ENCODE data around the gene KIF3A. TPM values are rescaled to one million over a fixed set of nuclear protein-coding genes. Genes with fewer than 3 reads are reported as not detected.

The KIF3A gene
- total and polyA plus RNA-seq, 4 donors = 3.1 to 16.5 (median 9.2) TPM

DNA sequence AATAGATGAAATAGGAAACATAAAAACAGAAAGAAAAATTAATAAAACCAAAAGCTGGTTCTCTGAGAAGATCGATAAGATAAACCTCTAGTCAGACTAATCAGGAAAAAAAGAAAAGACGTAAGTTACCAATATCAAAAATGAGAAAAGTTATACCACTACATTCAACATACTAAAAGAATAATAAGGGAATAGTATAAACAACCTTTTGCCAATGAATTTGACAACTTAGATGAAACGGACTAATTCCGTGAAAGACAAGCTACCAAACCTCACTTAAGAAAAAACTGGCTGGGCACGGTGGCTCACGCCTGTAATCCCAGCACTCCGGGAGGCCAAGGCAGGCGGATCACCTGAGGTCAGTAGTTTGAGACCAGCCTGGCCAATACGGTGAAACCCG lies 7.5 kb downstream of the KIF3A start:
- TF ChIP-seq, protein P1, sequence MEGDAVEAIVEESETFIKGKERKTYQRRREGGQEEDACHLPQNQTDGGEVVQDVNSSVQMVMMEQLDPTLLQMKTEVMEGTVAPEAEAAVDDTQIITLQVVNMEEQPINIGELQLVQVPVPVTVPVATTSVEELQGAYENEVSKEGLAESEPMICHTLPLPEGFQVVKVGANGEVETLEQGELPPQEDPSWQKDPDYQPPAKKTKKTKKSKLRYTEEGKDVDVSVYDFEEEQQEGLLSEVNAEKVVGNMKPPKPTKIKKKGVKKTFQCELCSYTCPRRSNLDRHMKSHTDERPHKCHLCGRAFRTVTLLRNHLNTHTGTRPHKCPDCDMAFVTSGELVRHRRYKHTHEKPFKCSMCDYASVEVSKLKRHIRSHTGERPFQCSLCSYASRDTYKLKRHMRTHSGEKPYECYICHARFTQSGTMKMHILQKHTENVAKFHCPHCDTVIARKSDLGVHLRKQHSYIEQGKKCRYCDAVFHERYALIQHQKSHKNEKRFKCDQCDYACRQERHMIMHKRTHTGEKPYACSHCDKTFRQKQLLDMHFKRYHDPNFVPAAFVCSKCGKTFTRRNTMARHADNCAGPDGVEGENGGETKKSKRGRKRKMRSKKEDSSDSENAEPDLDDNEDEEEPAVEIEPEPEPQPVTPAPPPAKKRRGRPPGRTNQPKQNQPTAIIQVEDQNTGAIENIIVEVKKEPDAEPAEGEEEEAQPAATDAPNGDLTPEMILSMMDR (IDR thresholded peaks at IDR 0.05; ENCODE audit: control extremely low read depth, extremely low read depth) = no peak
- H3K9me3 ChIP-seq (ENCODE audit: control insufficient read depth in 4 of 4, insufficient read depth in 3 of 4, low read length in 3 of 4) = no peaks in the 10 kb centered on the region
- no peak overlapping the region for H3K27ac ChIP-seq (ENCODE audit: low read depth in 1 of 2, low read length in 1 of 2)
- DNase-seq (no peak), ATAC-seq (ENCODE audit: insufficient read depth, low FRiP score) (no peak)
- WGBS, 2 donors = 96 to 97% methylated on average over 10 of the region's 10 CpGs
- no peaks in the 10 kb centered on the region for H3K27me3 ChIP-seq (ENCODE audit: control insufficient read depth in 3 of 3, insufficient read depth in 3 of 3, low read length in 2 of 3)
- no peak overlapping the region for H3K4me3 ChIP-seq
- no peak overlapping the region for H3K9ac ChIP-seq (ENCODE audit: insufficient read depth in 1 of 2, low read length in 2 of 2)
- peaks cover 0 to 8% (median 2%) of the 10 kb centered on the region in 4 donors for H3K36me3 ChIP-seq (ENCODE audit: control insufficient read depth in 4 of 4, insufficient read depth in 4 of 4, low read length in 4 of 4)
- H3K4me1 ChIP-seq (ENCODE audit: control insufficient read depth in 5 of 5, insufficient read depth in 5 of 5, low read length in 5 of 5) = no peaks in the 10 kb centered on the region

GRCh38 chr5:132725745-132726144 lies 11.6 kb downstream of the KIF3A start:
- DNase-seq (no peak), ATAC-seq (ENCODE audit: insufficient read depth, low FRiP score) (no peak)
- Histone ChIP-seq H3K27me3 (ENCODE audit: control insufficient read depth in 3 of 3, insufficient read depth in 3 of 3, low read length in 2 of 3) (no peaks in the 10 kb centered on the region), H3K9me3 (ENCODE audit: control insufficient read depth in 4 of 4, insufficient read depth in 3 of 4, low read length in 3 of 4) (no peaks in the 10 kb centered on the region), H3K27ac (ENCODE audit: low read depth in 1 of 2, low read length in 1 of 2) (no peak overlapping the region), H3K9ac (ENCODE audit: insufficient read depth in 1 of 2, low read length in 2 of 2) (no peak overlapping the region), H3K36me3 (ENCODE audit: control insufficient read depth in 4 of 4, insufficient read depth in 4 of 4, low read length in 4 of 4) (peaks cover 0 to 4% (median 2%) of the 10 kb centered on the region in 4 donors), H3K4me3 (no peak overlapping the region), H3K4me1 (ENCODE audit: control insufficient read depth in 5 of 5, insufficient read depth in 5 of 5, low read length in 5 of 5) (no peaks in the 10 kb centered on the region)
- 97 to 100% methylated on average over 2 of the region's 2 CpGs for WGBS, 2 donors
- TF ChIP-seq, protein P1 (IDR thresholded peaks at IDR 0.05; ENCODE audit: control extremely low read depth, extremely low read depth) = no peak

DNA sequence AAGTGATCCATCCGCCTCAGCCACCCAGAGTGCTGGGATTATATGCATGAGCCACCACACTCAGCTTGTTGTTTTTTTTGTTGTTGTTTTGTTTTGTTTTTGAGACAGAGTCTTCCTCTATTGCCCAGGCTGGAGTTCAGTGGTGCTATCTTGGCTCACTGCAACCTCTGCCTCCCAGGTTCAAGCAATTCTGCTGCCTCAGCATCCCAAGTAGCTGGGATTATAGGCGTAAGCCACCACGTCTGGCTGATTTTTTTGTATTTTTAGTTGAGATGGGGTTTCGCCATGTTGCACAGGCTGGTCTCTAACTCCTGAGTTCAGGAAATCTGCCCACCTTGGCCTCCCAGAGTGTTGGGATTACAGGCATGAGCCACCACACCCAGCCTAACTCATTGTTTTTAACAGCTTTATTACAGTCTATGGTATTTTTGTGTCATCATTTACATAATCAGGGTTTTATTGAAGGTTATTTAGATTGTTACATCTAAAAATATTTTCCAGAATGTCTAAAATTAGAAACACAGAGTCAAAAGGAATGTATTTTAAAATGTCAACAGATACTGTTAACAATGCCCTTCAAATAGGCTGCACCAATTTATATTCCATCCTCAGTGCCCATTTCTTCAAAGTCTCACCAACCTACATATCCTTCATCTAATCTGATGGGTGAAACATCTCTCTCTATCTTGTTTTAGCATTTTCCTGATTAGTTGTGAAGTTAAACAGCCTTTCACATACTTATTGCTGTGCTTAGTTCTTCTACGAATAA lies 18.6 kb downstream of the KIF3A start:
- TF ChIP-seq, protein P1 (IDR thresholded peaks at IDR 0.05; ENCODE audit: control extremely low read depth, extremely low read depth) = no peak
- WGBS, 2 donors = 96 to 97% methylated on average over 5 of the region's 5 CpGs
- no peaks in the 10 kb centered on the region for H3K9me3 ChIP-seq (ENCODE audit: control insufficient read depth in 4 of 4, insufficient read depth in 3 of 4, low read length in 3 of 4)
- H3K27ac ChIP-seq (ENCODE audit: low read depth in 1 of 2, low read length in 1 of 2) = no peak overlapping the region
- H3K36me3 ChIP-seq (ENCODE audit: control insufficient read depth in 4 of 4, insufficient read depth in 4 of 4, low read length in 4 of 4) = peaks cover 0 to 6% (median 2%) of the 10 kb centered on the region in 4 donors
- H3K27me3 ChIP-seq (ENCODE audit: control insufficient read depth in 3 of 3, insufficient read depth in 3 of 3, low read length in 2 of 3) = no peaks in the 10 kb centered on the region
- ATAC-seq (ENCODE audit: insufficient read depth, low FRiP score) (no peak), DNase-seq (no peak)
- H3K4me1 ChIP-seq (ENCODE audit: control insufficient read depth in 5 of 5, insufficient read depth in 5 of 5, low read length in 5 of 5) = no peaks in the 10 kb centered on the region
- H3K4me3 ChIP-seq = no peak overlapping the region
- no peak overlapping the region for H3K9ac ChIP-seq (ENCODE audit: insufficient read depth in 1 of 2, low read length in 2 of 2)

Measured in lung (tissue), 12 donors.